Neuron (in vitro differentiated cells): Measurements from ENCODE around the gene ZNF558.
"Not testable (repeated sequence)": the region's sequence is repeated elsewhere in the genome, so short reads cannot be mapped to it uniquely, and the experiment has no call there.

Experiments used
- H2AFZ ChIP-seq: one replicate; pipeline ENCODE4 v1.6.1; 2013; ENCODE audit warnings: low read depth, mild to moderate bottlenecking, inconsistent platforms, low read length, moderate library complexity
- H3K27me3 ChIP-seq: one replicate; pipeline ENCODE4 v1.6.1; 2013; ENCODE audit warnings: low read length; ENCODE audit not compliant: insufficient read depth
- H3K36me3 ChIP-seq: one replicate; pipeline ENCODE4 v1.6.1; 2013; ENCODE audit warnings: low read length; ENCODE audit not compliant: insufficient read depth
- H3K4me1 ChIP-seq: one replicate; pipeline ENCODE4 v1.6.1; 2013; ENCODE audit warnings: low read length; ENCODE audit not compliant: insufficient read depth
- H3K4me3 ChIP-seq: 2 replicates; pipeline ENCODE4 v1.5.1; 2013; ENCODE audit warnings: mild to moderate bottlenecking, low read length, moderate library complexity
- H3K9me3 ChIP-seq: one replicate; pipeline ENCODE4 v1.6.1; 2013; ENCODE audit warnings: low read length

The ZNF558 gene

DNA sequence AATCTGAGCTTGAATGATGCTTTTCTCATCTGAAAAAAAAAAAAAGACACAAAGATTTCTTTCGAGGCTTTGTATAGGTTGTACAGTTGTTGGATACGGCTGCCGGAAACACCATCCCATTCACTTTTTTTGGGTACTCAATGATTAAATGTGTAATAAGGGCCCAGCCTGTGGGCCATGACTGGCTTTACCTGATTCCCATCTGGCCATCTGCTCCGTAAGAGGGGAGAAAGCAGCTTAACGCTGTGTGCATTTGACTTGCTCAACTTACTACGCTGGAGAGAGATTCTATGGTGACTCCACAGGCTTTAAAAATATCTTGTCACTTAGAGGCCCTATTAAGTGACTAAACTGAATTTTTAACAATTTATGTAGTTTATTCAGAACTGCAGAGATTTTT lies 731 bp downstream of the ZNF558 start:
- peak overlapping the region; percentile 24 for H2AFZ ChIP-seq
- peak overlapping the region; percentile 61 for H3K4me3 ChIP-seq
- peaks cover 2% of the 10 kb centered on the region for H3K9me3 ChIP-seq
- H3K36me3 ChIP-seq: no peaks in the 10 kb centered on the region
- H3K27me3 ChIP-seq: no peaks in the 10 kb centered on the region
- H3K4me1 ChIP-seq: no peaks in the 10 kb centered on the region

DNA sequence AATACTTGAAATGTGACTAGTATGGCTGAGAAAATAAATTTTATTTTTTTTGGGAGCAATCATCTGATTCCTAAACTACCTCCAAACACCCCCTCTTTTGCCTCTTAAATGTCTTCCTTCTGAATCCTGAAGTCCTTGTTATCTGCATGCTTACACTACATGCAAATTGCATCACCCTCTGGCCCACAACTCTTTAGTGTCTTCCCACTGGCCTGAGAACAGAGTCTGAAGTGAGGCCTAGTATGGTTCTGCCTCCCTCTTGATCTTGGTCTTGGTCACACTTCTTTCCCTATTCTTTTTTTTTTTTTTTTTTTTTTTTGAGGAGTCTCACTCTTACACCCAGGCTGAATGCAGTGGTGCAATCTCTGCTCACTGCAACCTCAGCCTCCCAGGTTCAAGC lies 4.8 kb downstream of the ZNF558 start:
- H3K27me3 ChIP-seq: no peaks in the 10 kb centered on the region
- peaks cover 14% of the 10 kb centered on the region for H3K9me3 ChIP-seq
- peaks cover 21% of the 10 kb centered on the region for H3K36me3 ChIP-seq
- H3K4me1 ChIP-seq: no peaks in the 10 kb centered on the region
- no peak overlapping the region for H2AFZ ChIP-seq
- H3K4me3 ChIP-seq: no peak overlapping the region

DNA sequence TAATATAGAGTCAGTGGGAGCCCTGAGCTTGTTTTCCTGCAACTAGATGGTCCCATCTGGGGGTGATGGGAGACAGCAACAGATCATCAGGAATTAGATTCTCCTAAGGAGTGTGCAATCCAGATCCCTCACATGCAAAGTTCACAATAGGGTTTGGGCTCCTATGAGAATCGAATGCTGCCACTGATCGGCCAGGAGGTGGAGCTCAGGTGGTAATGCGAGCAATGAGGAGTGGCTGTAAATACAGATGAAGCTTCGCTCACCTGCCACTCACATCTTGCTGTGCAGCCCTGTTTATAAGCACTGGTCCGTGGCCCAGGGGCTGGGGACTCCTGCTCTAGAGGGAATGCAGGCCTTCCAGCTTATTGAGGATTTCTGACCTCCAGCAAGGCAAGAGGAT lies 5.7 kb downstream of the ZNF558 start:
- Histone ChIP-seq H3K4me3 (no peak overlapping the region), H3K36me3 (peaks cover 22% of the 10 kb centered on the region)

GRCh38 chr19:8821748-8822241 lies 10.3 kb downstream of the ZNF558 start:
- Histone ChIP-seq H3K9me3 (peaks cover 26% of the 10 kb centered on the region), H3K36me3 (peaks cover 44% of the 10 kb centered on the region), H3K4me3 (no peak overlapping the region), H2AFZ (no peak overlapping the region), H3K4me1 (no peaks in the 10 kb centered on the region), H3K27me3 (no peaks in the 10 kb centered on the region)

More for the DNA sequence above, 5.7 kb downstream of the ZNF558 start:
- Histone ChIP-seq H2AFZ (no peak overlapping the region), H3K9me3 (peaks cover 14% of the 10 kb centered on the region), H3K4me1 (no peaks in the 10 kb centered on the region), H3K27me3 (no peaks in the 10 kb centered on the region)

GRCh38 chr19:8820234-8820633 lies 11.9 kb downstream of the ZNF558 start:
- Histone ChIP-seq H3K4me1 (no peaks in the 10 kb centered on the region), H3K9me3 (peaks cover 37% of the 10 kb centered on the region), H3K4me3 (no peak overlapping the region), H3K36me3 (peaks cover 47% of the 10 kb centered on the region), H2AFZ (no peak overlapping the region), H3K27me3 (no peaks in the 10 kb centered on the region)

DNA sequence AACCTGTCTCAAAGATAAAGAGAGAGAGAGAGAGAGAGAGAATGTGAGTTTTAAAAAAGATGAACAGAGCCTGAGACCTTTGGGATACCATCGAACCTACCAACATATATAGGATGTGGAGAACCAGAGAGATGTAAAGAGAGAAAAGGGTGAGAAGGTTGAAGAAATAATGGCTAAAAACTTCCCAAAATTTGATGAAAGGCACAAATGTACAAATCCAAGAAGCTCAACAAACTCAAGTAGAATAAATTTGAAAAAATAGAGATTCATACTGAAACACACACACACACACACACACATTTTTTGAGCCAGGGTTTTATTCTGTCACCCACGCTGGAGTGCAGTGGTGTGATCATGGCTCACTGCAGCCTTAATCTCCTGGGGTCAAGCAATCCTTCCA lies 16.3 kb downstream of the ZNF558 start:
- Histone ChIP-seq H3K4me3 (no peak overlapping the region), H2AFZ (no peak overlapping the region), H3K36me3 (peaks cover 53% of the 10 kb centered on the region), H3K27me3 (no peaks in the 10 kb centered on the region), H3K4me1 (no peaks in the 10 kb centered on the region), H3K9me3 (peaks cover 57% of the 10 kb centered on the region)

DNA sequence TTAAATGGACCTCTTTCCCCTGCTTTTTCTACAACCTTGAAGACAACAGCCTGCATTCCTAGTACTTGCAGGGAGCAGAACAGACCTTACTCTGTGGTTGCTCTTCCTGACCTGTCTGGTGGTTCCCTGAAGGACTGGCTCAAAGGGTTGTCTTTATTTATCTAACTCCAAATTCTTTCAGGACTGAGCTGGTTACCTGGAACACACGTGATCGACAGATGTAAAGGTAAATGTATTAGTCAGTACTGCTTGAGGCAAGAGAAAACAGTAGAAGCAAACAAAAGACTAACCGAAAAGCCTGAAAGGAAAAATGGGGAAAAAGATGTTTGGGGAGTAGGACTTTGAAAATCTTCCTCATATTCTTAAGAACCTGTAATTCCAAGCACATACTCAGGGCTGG lies 17.9 kb downstream of the ZNF558 start:
- Histone ChIP-seq H3K4me1 (no peaks in the 10 kb centered on the region), H3K9me3 (peaks cover 60% of the 10 kb centered on the region), H3K36me3 (peaks cover 58% of the 10 kb centered on the region), H3K4me3 (no peak overlapping the region), H2AFZ (no peak overlapping the region), H3K27me3 (no peaks in the 10 kb centered on the region)

DNA sequence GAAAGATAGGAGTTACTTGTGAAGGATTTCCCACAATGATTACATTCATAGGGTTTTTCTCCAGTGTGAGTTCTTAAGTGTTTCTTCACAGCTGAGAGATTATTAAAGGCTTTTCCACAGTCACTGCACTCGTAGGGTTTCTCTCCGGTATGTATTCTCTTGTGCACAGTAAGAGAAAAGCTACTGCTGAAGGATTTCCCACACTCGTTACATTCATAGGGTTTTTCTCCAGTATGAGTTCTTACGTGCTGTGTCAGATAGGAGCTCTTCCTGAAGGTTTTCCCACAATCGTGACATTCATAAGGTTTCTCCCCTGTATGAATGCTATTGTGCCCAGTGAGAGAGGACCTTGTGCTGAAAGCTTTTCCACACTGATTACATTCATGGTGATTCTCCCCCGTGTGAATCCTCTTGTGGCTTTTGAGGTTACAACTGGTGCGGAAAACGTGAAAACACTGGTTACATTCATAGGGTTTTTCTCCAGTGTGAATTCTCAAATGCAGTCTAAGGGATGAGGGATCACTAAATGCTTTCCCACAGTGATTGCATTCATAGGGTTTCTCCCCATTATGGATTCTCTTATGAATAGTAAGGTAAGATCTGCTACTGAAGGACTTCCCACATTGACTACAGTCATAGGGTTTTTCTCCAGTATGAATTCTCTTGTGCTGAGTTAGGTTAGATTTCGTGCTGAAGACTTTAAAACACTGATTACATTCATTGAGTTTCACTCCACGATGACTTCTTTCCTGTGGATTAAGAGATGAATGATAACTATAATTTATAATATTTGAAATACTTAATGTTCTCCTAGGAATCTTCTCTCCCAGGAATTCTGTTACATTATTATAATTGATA lies 20.6 kb downstream of the ZNF558 start:
- Histone ChIP-seq H3K36me3 (peaks cover 63% of the 10 kb centered on the region), H3K9me3 (peaks cover 73% of the 10 kb centered on the region), H3K4me3 (no peak overlapping the region), H3K27me3 (no peaks in the 10 kb centered on the region), H2AFZ (no peak overlapping the region), H3K4me1 (no peaks in the 10 kb centered on the region)

DNA sequence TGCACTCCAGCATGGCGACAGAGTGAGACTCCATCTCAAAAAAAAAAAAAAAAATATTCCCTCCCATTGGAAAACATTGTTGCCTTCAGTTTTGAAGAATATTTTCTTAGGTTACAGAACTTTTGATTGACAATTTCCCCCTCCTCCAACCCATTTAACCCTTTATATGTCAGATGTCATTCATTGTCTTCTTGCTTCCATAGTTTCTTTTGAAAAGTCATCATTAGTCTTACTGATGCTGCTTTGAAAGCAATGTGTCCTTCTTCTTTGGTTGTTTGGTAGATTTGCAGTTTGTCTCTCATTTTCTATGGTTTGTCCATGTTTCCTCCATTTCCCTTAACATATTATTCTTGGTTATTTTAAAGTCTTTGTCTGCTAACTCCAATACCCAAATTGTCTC lies 25.4 kb downstream of the ZNF558 start:
- no peak overlapping the region for H2AFZ ChIP-seq
- no peak overlapping the region for H3K4me3 ChIP-seq
- H3K36me3 ChIP-seq: peaks cover 38% of the 10 kb centered on the region
- H3K27me3 ChIP-seq: no peaks in the 10 kb centered on the region
- H3K4me1 ChIP-seq: no peaks in the 10 kb centered on the region
- H3K9me3 ChIP-seq: peaks cover 48% of the 10 kb centered on the region

- Histone ChIP-seq H3K27me3 (no peaks in the 10 kb centered on the region), H3K36me3 (no peaks in the 10 kb centered on the region), H3K9me3 (no peaks in the 10 kb centered on the region), H3K4me1 (no peaks in the 10 kb centered on the region), H3K4me3 (no peak overlapping the region), H2AFZ (no peak overlapping the region)
Observed at GRCh38 chr19:8794823-8795222, 37.3 kb downstream of the ZNF558 start.

DNA sequence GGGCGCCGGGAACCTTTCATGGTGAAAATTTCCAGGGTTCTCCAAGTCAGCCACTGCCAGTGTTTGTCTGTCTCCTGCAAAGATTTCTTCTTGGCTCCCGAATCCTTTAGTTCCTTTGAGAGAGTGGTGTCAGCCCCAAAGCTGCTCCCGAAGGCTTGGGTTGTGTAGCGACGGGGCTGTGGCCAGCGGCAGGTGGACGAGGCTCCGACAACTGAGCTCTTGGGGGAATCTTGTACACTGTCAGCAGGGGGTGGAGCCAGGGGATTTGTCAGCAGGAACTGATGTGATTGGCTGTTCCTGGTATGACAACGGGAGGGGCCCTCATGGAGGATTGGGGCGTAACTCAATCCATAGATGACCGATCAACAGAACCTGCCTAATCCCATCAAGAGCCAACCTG lies 58.5 kb downstream of the ZNF558 start:
- not testable (repeated sequence) for H3K4me3 ChIP-seq

DNA sequence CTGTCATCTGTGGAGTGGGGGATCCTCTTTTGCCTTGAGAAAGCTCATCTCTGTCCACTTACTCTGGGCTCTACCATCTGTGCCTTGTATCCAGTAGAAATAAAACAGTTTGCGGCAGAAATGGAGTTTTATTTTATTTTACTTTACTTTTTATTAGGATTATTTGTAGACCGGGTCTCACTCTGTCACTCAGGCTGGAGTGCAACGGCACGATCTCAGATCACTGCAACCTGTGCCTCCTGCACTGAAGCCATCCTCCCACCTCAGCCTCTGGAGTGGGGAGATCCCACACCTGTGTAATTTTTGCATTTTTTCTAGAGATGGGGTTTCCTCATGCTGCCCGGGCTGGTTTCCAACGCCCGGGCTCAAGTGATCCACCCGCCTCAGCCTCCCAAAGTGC lies 62.8 kb downstream of the ZNF558 start:
- not testable (repeated sequence) for H3K36me3 ChIP-seq, H3K9me3 ChIP-seq, H3K4me1 ChIP-seq, H3K27me3 ChIP-seq, H3K4me3 ChIP-seq, H2AFZ ChIP-seq

More for the DNA sequence above, 58.5 kb downstream of the ZNF558 start:
- not testable (repeated sequence) for H3K36me3 ChIP-seq, H2AFZ ChIP-seq, H3K27me3 ChIP-seq, H3K9me3 ChIP-seq, H3K4me1 ChIP-seq

- H3K9me3 ChIP-seq, H2AFZ ChIP-seq, H3K4me1 ChIP-seq, H3K36me3 ChIP-seq, H3K27me3 ChIP-seq, H3K4me3 ChIP-seq: not testable (repeated sequence)
Observed at GRCh38 chr19:8767257-8767656, 64.8 kb downstream of the ZNF558 start.
